ENCODE data around the gene ANO6. TPM values are rescaled to one million over a fixed set of nuclear protein-coding genes. Genes with fewer than 3 reads are reported as not detected.

Gene ANO6
- total and polyA plus RNA-seq, 2 of the 4 experiments (the other 2 are of a cell fraction) = 21.6 to 41.0 TPM

- H3K56ac ChIP-seq (ENCODE audit: extremely low read depth, insufficient read depth, low read length) = no peak overlapping the region
- no peak overlapping the region for H3K4ac ChIP-seq (ENCODE audit: low read depth, low read length)
- H2AK9ac ChIP-seq (replicated peaks; ENCODE audit: low read depth, low read length, poor library complexity) = no peak overlapping the region
- no TSS peak for BruUV-seq (replicated peaks)
- no peaks in the 10 kb centered on the region for H3K27me3 ChIP-seq (ENCODE audit: control insufficient read depth, insufficient read depth, low read length)
- ChIA-PET CTCF (interaction anchor here (0.6 to 2.7 kb wide), 9 partner anchors 12 to 496 kb away, joined by 3 to 17 read pairs (median 5); no protein-coding TSS in a partner anchor), POLR2A (ENCODE audit: unreplicated experiment) (no interaction called here)
- H3K79me1 ChIP-seq (ENCODE audit: low read depth in 1 of 2, low read length in 2 of 2) = no peaks in the 10 kb centered on the region; a peak in 1 of 4 replicates
- H2BK120ac ChIP-seq (ENCODE audit: low read depth, low read length) = no peak overlapping the region
- no peaks in the 10 kb centered on the region for H4K20me1 ChIP-seq (ENCODE audit: insufficient read depth, low read length)
- H3K18ac ChIP-seq (ENCODE audit: low read depth, low read length) = no peak overlapping the region
- H2BK15ac ChIP-seq (ENCODE audit: low read depth, low read length) = no peak overlapping the region
- no peak overlapping the region for H2AK5ac ChIP-seq (ENCODE audit: low read depth, low read length)
- no peak overlapping the region for H2AFZ ChIP-seq (replicated peaks; ENCODE audit: low read length, poor library complexity)
- DNase-seq = peak; percentile 58
- peaks cover 9% of the 10 kb centered on the region for H3K36me3 ChIP-seq (ENCODE audit: control insufficient read depth, insufficient read depth, low read length)
- no peaks in the 10 kb centered on the region for H3K4me1 ChIP-seq (ENCODE audit: control insufficient read depth, insufficient read depth, low read length)
- no peak overlapping the region for H2BK5ac ChIP-seq (ENCODE audit: low read depth, low read length, poor library complexity, severe bottlenecking)
- H3K9me1 ChIP-seq (ENCODE audit: insufficient read depth, low read length) = no peaks in the 10 kb centered on the region; the same call in 1 of the 2 replicates
- H2BK20ac ChIP-seq (ENCODE audit: low read depth, low read length) = no peak overlapping the region
- intact Hi-C loops (cut with micrococcal nuclease) = loop anchor here (1.0 to 5.0 kb wide), 5 partner anchors 106 to 258 kb away; no protein-coding TSS in a partner anchor
- peak; percentile 90 for ATAC-seq (ENCODE audit: low read depth)
- WGBS, 2 experiments (ENCODE audit: extremely low coverage in 2 of 2, insufficient read length in 1 of 2) = no CpG with 5 or more reads among the region's 1 CpG
- no peak overlapping the region for H3K23ac ChIP-seq (ENCODE audit: low read depth, low read length)
- no peaks in the 10 kb centered on the region for H3K9me3 ChIP-seq (ENCODE audit: control insufficient read depth, insufficient read depth, low read length)
- no peak overlapping the region for H3K4me3 ChIP-seq (ENCODE audit: insufficient read depth, low read depth, low read length)
- TF ChIP-seq SMC3 (IDR thresholded peaks at IDR 0.05; ENCODE audit: low read depth, low read length) = peak; percentile 93
- no peak for TF ChIP-seq CHD1 (IDR thresholded peaks at IDR 0.05; ENCODE audit: low read depth, low read length)
- 0 out of 2 replicates have a peak, but pooled peaks have one; percentile 37 for TF ChIP-seq POLR2A (IDR thresholded peaks at IDR 0.05; ENCODE audit: low read depth, low read length)
- TF ChIP-seq USF2 (IDR thresholded peaks at IDR 0.05; ENCODE audit: low read depth, low read length) = no peak
- TF ChIP-seq RFX5 (IDR thresholded peaks at IDR 0.05; ENCODE audit: low read depth, low read length) = no peak
- TF ChIP-seq ELK1 (IDR thresholded peaks at IDR 0.05; ENCODE audit: borderline replicate concordance, low read depth, low read length) = no peak
- no peak for TF ChIP-seq BHLHE40 (IDR thresholded peaks at IDR 0.05; ENCODE audit: low read depth, low read length)
- TF ChIP-seq MAZ (IDR thresholded peaks at IDR 0.05; ENCODE audit: borderline replicate concordance, low read depth, low read length) = 0 out of 2 replicates have a peak, but pooled peaks have one; percentile 19
- peak; percentile 88 for TF ChIP-seq RAD21 (IDR thresholded peaks at IDR 0.05; ENCODE audit: low read length)
- TF ChIP-seq RCOR1 (IDR thresholded peaks at IDR 0.05; ENCODE audit: insufficient replicate concordance, low read length) = no peak
- TF ChIP-seq NFE2L2 (IDR thresholded peaks at IDR 0.05; ENCODE audit: low read depth, low read length) = no peak
- TF ChIP-seq CTCF (conservative IDR thresholded peaks at IDR 0.05; ENCODE audit: low read depth, low read length) = peak; percentile 79
- no peak overlapping the region for H3K4me2 ChIP-seq (ENCODE audit: low read depth, low read length)
- H3K14ac ChIP-seq (replicated peaks; ENCODE audit: low read depth, low read length) = no peak overlapping the region
- dilution Hi-C loops (cut with HindIII; ENCODE audit: low sequenced_read_pairs, unreplicated experiment) = no loop called here
- no peak overlapping the region for H4K8ac ChIP-seq (ENCODE audit: low read depth in 2 of 2, low read length in 2 of 2)
- no peak overlapping the region for H4K5ac ChIP-seq (ENCODE audit: low read depth, low read length)
- H4K91ac ChIP-seq (ENCODE audit: insufficient read depth, low read depth, low read length) = no peak overlapping the region
- no peak overlapping the region for H3K9ac ChIP-seq (ENCODE audit: low read depth, low read length)
- in situ Hi-C loops (cut with MboI; ENCODE audit: low sequenced_read_pairs) = loop anchor here (10.0 kb wide), 1 partner anchor 204 kb away; no protein-coding TSS in a partner anchor
- H3K27ac ChIP-seq (ENCODE audit: insufficient read depth, low read length) = no peak overlapping the region
Observed at GRCh38 chr12:45388545-45388944, 172.7 kb downstream of the ANO6 start.

All from IMR-90 (cell line).